H1 (cell line): ENCODE data around the gene FRMPD4. TPM values are rescaled to one million over a fixed set of nuclear protein-coding genes. Genes with fewer than 3 reads are reported as not detected.

ENCODE experiments used
- CTCF ChIA-PET: fragments of 300-600 bp; sonication (Branson Sonifier 250); formaldehyde crosslinking; loops from one replicate; lab custom pipeline; 2021; ENCODE audit not compliant: partially characterized antibody; lab: Charles Lee
- POLR2A ChIA-PET: fragments of 300-600 bp; sonication (Branson Sonifier 250); formaldehyde crosslinking; loops from one replicate; lab custom pipeline; 2021; ENCODE audit warnings: inconsistent platforms; ENCODE audit not compliant: partially characterized antibody; lab: Charles Lee
- DNase-seq, 2 experiments: peaks; one replicate each; pipeline versions ENCODE4 v3.0.0 to v3.0.0-alpha.2; 2010 to 2022; ENCODE audit warnings: low spot score in 2 of 2, low read depth in 1 of 2, mixed read lengths in 1 of 2
- FAIRE-seq: peaks from 2 replicates; lab custom pipeline; 2011; peaks lifted over from hg19 to GRCh38; lab: Jason Lieb, UNC
- H2AFZ ChIP-seq: 2 replicates; pipeline ENCODE4 v1.8.1; 2012; ENCODE audit warnings: low read length, inconsistent platforms
- H2AK5ac ChIP-seq: 2 replicates; pipeline ENCODE4 v1.6.1; 2013; ENCODE audit warnings: low read depth, low read length
- H2BK120ac ChIP-seq: replicated peaks from 2 replicates; pipeline ENCODE3; 2013; ENCODE audit warnings: low read depth, low read length, inconsistent platforms
- H2BK12ac ChIP-seq: 2 replicates; pipeline ENCODE4 v1.6.1; 2013; ENCODE audit warnings: low read depth, low read length
- H2BK15ac ChIP-seq: 2 replicates; pipeline ENCODE4 v1.6.1; 2013; ENCODE audit warnings: low read length
- H2BK20ac ChIP-seq: 2 replicates; pipeline ENCODE4 v1.6.1; 2013; ENCODE audit warnings: low read length
- H2BK5ac ChIP-seq: 2 replicates; pipeline ENCODE4 v1.6.1; 2013; ENCODE audit warnings: low read depth, low read length
- H3K14ac ChIP-seq: 2 replicates; pipeline ENCODE4 v1.6.1; 2013; ENCODE audit warnings: inconsistent platforms; ENCODE audit not compliant: insufficient read length
- H3K18ac ChIP-seq: 2 replicates; pipeline ENCODE4 v1.6.1; 2013; ENCODE audit warnings: low read length; ENCODE audit errors: extremely low read depth
- H3K23ac ChIP-seq: 2 replicates; pipeline ENCODE4 v1.6.1; 2013; ENCODE audit warnings: inconsistent platforms; ENCODE audit not compliant: insufficient read length
- H3K23me2 ChIP-seq: 2 replicates; pipeline ENCODE4 v1.6.1; 2013; ENCODE audit warnings: low read depth, low read length
- H3K27ac ChIP-seq: 2 replicates; pipeline ENCODE4 v1.6.1; 2011; ENCODE audit warnings: low read depth, low read length, inconsistent platforms
- H3K27me3 ChIP-seq, 4 experiments: replicated peaks in 1 of 4; 1 replicate in 1 of 4; 2 replicates in 3 of 4; pipeline versions ENCODE4 v1.6.1 to v1.8.1; 2011 to 2013; ENCODE audit warnings: low read length in 3 of 4, mild to moderate bottlenecking in 3 of 4, inconsistent platforms in 2 of 4, mixed read lengths in 2 of 4, moderate library complexity in 1 of 4; ENCODE audit not compliant: control insufficient read depth in 3 of 4, insufficient read depth in 3 of 4; ENCODE audit errors: extremely low read depth in 1 of 4
- H3K36me3 ChIP-seq, 4 experiments: 2 replicates each; pipeline versions ENCODE4 v1.6.1 to v1.8.1; 2011 to 2013; ENCODE audit warnings: mild to moderate bottlenecking in 4 of 4, low read length in 3 of 4, moderate library complexity in 2 of 4, control low read depth in 1 of 4, inconsistent platforms in 1 of 4; ENCODE audit not compliant: insufficient read depth in 4 of 4, control insufficient read depth in 2 of 4
- H3K4ac ChIP-seq: replicated peaks from 2 replicates; pipeline ENCODE3; 2013; ENCODE audit warnings: low read length, low read depth, mixed read lengths, inconsistent platforms; ENCODE audit not compliant: insufficient read length
- H3K4me1 ChIP-seq, 4 experiments: replicated peaks in 1 of 4; 1 replicate in 1 of 4; 2 replicates in 3 of 4; pipeline versions ENCODE4 v1.6.1 to v1.8.1; 2011 to 2013; ENCODE audit warnings: low read length in 3 of 4, inconsistent platforms in 2 of 4, mixed read lengths in 1 of 4; ENCODE audit not compliant: insufficient read depth in 4 of 4, control insufficient read depth in 3 of 4
- H3K4me2 ChIP-seq, 2 experiments: 2 replicates each; pipeline versions ENCODE4 v1.6.1 to v1.8.1; 2011 to 2013; ENCODE audit warnings: low read depth in 2 of 2, low read length in 2 of 2, control low read depth in 1 of 2, inconsistent platforms in 1 of 2, mild to moderate bottlenecking in 1 of 2; ENCODE audit not compliant: insufficient read depth in 1 of 2
- H3K4me3 ChIP-seq, 4 experiments: fragments of 200-600, 300-600 bp in 1 of 4; sonication (generic), shearing (Covaris generic), sonication (Bioruptor Twin) in 1 of 4; 2 replicates each; pipeline versions ENCODE4 v1.5.1 to v1.8.1; 2011 to 2016; ENCODE audit warnings: low read length in 4 of 4, low read depth in 3 of 4, control low read depth in 2 of 4, inconsistent platforms in 2 of 4, mild to moderate bottlenecking in 2 of 4, mixed read lengths in 1 of 4, moderate library complexity in 1 of 4; ENCODE audit not compliant: insufficient read depth in 2 of 4; ENCODE audit errors: extremely low read depth in 1 of 4
- H3K56ac ChIP-seq: replicated peaks from 2 replicates; pipeline ENCODE3; 2013; ENCODE audit warnings: low read depth, mild to moderate bottlenecking, mixed read lengths, low read length, inconsistent platforms; ENCODE audit not compliant: insufficient read length
- H3K79me1 ChIP-seq: 2 replicates; pipeline ENCODE4 v1.6.1; 2013; ENCODE audit warnings: low read depth, low read length, control low read depth
- H3K79me2 ChIP-seq, 2 experiments: 2 replicates each; pipeline versions ENCODE4 v1.6.1 to v1.8.1; 2012 to 2013; ENCODE audit warnings: low read length in 2 of 2, mild to moderate bottlenecking in 2 of 2, inconsistent platforms in 1 of 2; ENCODE audit not compliant: insufficient read depth in 2 of 2, control insufficient read depth in 1 of 2
- H3K9ac ChIP-seq, 4 experiments: replicated peaks in 1 of 4; 1 replicate in 1 of 4; 2 replicates in 3 of 4; pipeline versions ENCODE4 v1.6.1 to v1.8.1; 2011 to 2013; ENCODE audit warnings: low read depth in 3 of 4, low read length in 3 of 4, control low read depth in 2 of 4, mild to moderate bottlenecking in 2 of 4, moderate library complexity in 2 of 4, inconsistent platforms in 1 of 4; ENCODE audit errors: extremely low read depth in 1 of 4
- H3K9me3 ChIP-seq, 2 experiments: 2 replicates each; pipeline versions ENCODE4 v1.6.1 to v1.8.1; 2012 to 2013; ENCODE audit warnings: mild to moderate bottlenecking in 2 of 2, moderate library complexity in 2 of 2, control low read depth in 1 of 2, inconsistent platforms in 1 of 2, low read depth in 1 of 2, low read length in 1 of 2, mixed read lengths in 1 of 2; ENCODE audit not compliant: insufficient read depth in 2 of 2
- H4K20me1 ChIP-seq, 2 experiments: replicated peaks in 1 of 2; 2 replicates each; pipeline versions ENCODE3 to v1.8.1; 2011 to 2013; ENCODE audit warnings: inconsistent platforms in 2 of 2, low read length in 2 of 2, mild to moderate bottlenecking in 1 of 2; ENCODE audit not compliant: insufficient read depth in 2 of 2, control insufficient read depth in 1 of 2
- H4K5ac ChIP-seq: 2 replicates; pipeline ENCODE4 v1.6.1; 2013; ENCODE audit warnings: low read length, low read depth, mixed read lengths, inconsistent platforms; ENCODE audit not compliant: insufficient read length
- H4K8ac ChIP-seq: 2 replicates; pipeline ENCODE4 v1.8.0; 2013; ENCODE audit warnings: mild to moderate bottlenecking, moderate library complexity, low read length, inconsistent platforms; ENCODE audit not compliant: insufficient read depth; ENCODE audit errors: extremely low read depth
- H4K91ac ChIP-seq: replicated peaks from 2 replicates; pipeline ENCODE3; 2013; ENCODE audit warnings: low read length, mixed read lengths, inconsistent platforms; ENCODE audit not compliant: insufficient read length
- KDM1A ChIP-seq: fragments of 200-600, 300-600 bp; sonication (generic); IDR thresholded peaks from 2 replicates; pipeline ENCODE4 v1.7.1; 2016; ENCODE audit warnings: mild to moderate bottlenecking, low read length, borderline replicate concordance
- POLR2AphosphoS5 ChIP-seq: IDR thresholded peaks from 2 replicates; pipeline ENCODE4 v1.6.1; 2011; ENCODE audit warnings: low read depth, low read length
- RAD21 ChIP-seq, 2 experiments: IDR thresholded peaks in 1 of 2; conservative IDR thresholded peaks in 1 of 2; 2 replicates each; pipeline ENCODE4 v1.6.1; 2011; ENCODE audit warnings: low read depth in 2 of 2, low read length in 2 of 2, improper control_type of control experiment in 1 of 2, inconsistent platforms in 1 of 2, mild to moderate bottlenecking in 1 of 2, moderate library complexity in 1 of 2
- SP4 ChIP-seq: IDR thresholded peaks from 2 replicates; pipeline ENCODE4 v1.6.1; 2012; ENCODE audit warnings: low read length, inconsistent platforms
- YY1 ChIP-seq: IDR thresholded peaks from 2 replicates; pipeline ENCODE4 v1.6.1; 2011; ENCODE audit warnings: low read depth, mild to moderate bottlenecking, low read length
- WGBS, 2 experiments: shearing (Covaris generic) in 1 of 2; methylation state at CpG; one replicate each; pipeline versions ENCODE4 v1.1.6 to v1.1.7; 2013 to 2015; ENCODE audit warnings: low lambda C conversion rate in 2 of 2, mixed read lengths in 2 of 2, inconsistent platforms in 1 of 2, low coverage in 1 of 2, missing lambda C conversion rate in 1 of 2; ENCODE audit not compliant: insufficient replicate concordance in 2 of 2, insufficient coverage in 1 of 2, insufficient read length in 1 of 2; ENCODE audit errors: extremely low coverage in 1 of 2, missing lambda C conversion rate in 1 of 2; 5-methylcytosine and 5-hydroxymethylcytosine counted together
- polyA plus RNA-seq, 7 experiments: library from polyadenylated mRNA; depleted of rRNA in 3 of 7; stranded (reverse) in 5 of 7; unstranded in 2 of 7; fragments of >200 nt in 5 of 7; fragments of 200-250 nt in 2 of 7; gene quantifications; 1 replicate in 5 of 7; 2 replicates in 1 of 7; 4 replicates in 1 of 7; pipeline versions ENCODE4 v1.2.1 to v1.2.3, GENCODE V29; 2011 to 2013; ENCODE audit warnings: missing spikeins in 2 of 7, mixed read lengths in 2 of 7
- total RNA-seq: library from RNA; stranded (reverse); fragmentation: NEBNext Ultra II Directional; extraction: Animal tissue kit (Norgen Biotek cat#: 25700); gene quantifications from 2 replicates; pipeline ENCODE4 v1.2.1, GENCODE V29; 2021
- TF ChIP-seq, protein P1 (sequence below), 3 experiments: IDR thresholded peaks; 1 replicate in 2 of 3; 2 replicates in 1 of 3; pipeline versions ENCODE4 v1.5.1 to v1.6.1; 2011; ENCODE audit warnings: low read length in 3 of 3, mild to moderate bottlenecking in 3 of 3, inconsistent platforms in 2 of 3, low read depth in 1 of 3, moderate library complexity in 1 of 3; ENCODE audit not compliant: insufficient read depth in 1 of 3; ENCODE audit errors: control extremely low read depth in 1 of 3

FRMPD4 gene
- total and polyA plus RNA-seq, 2 of the 8 experiments (the other 6 are each of a cell fraction or from before 2014, with no cell fraction given) = 0.02 to 0.37 TPM

DNA sequence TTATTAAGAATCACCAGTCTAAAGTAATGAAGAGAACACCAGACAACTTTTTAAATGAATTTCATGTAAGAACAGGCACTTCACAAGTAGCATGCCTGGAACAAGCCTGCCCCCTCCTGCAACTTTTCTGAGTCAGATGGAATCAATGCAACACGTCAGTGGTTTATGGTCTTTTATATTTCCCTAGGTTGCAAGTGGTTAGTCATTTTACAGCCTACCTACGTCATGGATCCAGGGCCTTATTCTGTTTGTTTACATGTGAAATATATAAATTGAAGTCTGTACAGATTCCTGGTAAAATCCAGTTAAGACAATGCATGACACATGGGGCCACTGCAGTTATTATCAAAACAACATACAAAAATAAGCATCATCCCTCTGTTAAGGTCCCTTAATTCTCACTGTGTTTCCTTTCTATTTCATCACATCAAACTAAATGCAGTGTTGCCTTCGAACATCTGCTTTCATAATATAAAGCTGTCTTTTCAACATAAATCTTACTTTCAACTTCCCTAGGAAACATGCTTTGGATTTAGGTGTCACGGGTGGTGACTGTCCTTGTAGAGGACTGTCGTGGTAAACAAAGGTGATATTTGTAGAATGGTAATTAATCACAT is 309.3 kb downstream of the FRMPD4 start:
- H3K79me2 ChIP-seq = no peaks in the 10 kb centered on the region
- no peak for DNase-seq
- no peak overlapping the region for H4K8ac ChIP-seq
- H4K20me1 ChIP-seq = no peaks in the 10 kb centered on the region
- H2AK5ac ChIP-seq = no peak overlapping the region
- no peak overlapping the region for H3K18ac ChIP-seq
- TF ChIP-seq RAD21 (IDR thresholded peaks at IDR 0.05 in 1 of 2, conservative IDR thresholded peaks at IDR 0.05 in 1 of 2; ENCODE audit: low read depth in 2 of 2, low read length in 2 of 2) = peak in 1 of 2 experiments; percentile 25; a peak in 1 of 4 replicates
- TF ChIP-seq SP4 = no peak
- TF ChIP-seq KDM1A = no peak
- no peak for TF ChIP-seq YY1
- TF ChIP-seq, protein P1, sequence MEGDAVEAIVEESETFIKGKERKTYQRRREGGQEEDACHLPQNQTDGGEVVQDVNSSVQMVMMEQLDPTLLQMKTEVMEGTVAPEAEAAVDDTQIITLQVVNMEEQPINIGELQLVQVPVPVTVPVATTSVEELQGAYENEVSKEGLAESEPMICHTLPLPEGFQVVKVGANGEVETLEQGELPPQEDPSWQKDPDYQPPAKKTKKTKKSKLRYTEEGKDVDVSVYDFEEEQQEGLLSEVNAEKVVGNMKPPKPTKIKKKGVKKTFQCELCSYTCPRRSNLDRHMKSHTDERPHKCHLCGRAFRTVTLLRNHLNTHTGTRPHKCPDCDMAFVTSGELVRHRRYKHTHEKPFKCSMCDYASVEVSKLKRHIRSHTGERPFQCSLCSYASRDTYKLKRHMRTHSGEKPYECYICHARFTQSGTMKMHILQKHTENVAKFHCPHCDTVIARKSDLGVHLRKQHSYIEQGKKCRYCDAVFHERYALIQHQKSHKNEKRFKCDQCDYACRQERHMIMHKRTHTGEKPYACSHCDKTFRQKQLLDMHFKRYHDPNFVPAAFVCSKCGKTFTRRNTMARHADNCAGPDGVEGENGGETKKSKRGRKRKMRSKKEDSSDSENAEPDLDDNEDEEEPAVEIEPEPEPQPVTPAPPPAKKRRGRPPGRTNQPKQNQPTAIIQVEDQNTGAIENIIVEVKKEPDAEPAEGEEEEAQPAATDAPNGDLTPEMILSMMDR (IDR thresholded peaks at IDR 0.05; ENCODE audit: control extremely low read depth in 1 of 3, insufficient read depth in 1 of 3, low read depth in 1 of 3, low read length in 3 of 3) = no peak
- no peak for TF ChIP-seq POLR2AphosphoS5
- H3K14ac ChIP-seq = no peak overlapping the region
- no peaks in the 10 kb centered on the region for H3K79me1 ChIP-seq
- H3K4ac ChIP-seq = no peak overlapping the region
- H2BK15ac ChIP-seq = no peak overlapping the region
- no peaks in the 10 kb centered on the region for H3K9me3 ChIP-seq
- no peak for FAIRE-seq
- ChIA-PET CTCF (no interaction called here), POLR2A (no interaction called here)
- no peak overlapping the region for H2BK12ac ChIP-seq
- no peak overlapping the region for H2BK5ac ChIP-seq
- H3K27me3 ChIP-seq = no peaks in the 10 kb centered on the region
- H4K91ac ChIP-seq = no peak overlapping the region
- H4K5ac ChIP-seq = no peak overlapping the region
- H3K4me1 ChIP-seq = no peaks in the 10 kb centered on the region
- H3K36me3 ChIP-seq = no peaks in the 10 kb centered on the region
- WGBS, 2 experiments = 88% methylated on average over 5 of the region's 5 CpGs; no CpG with 5 or more reads in 1 of the 2 experiments
- no peaks in the 10 kb centered on the region; the same call in 1 of the 2 replicates for H3K23me2 ChIP-seq
- H3K56ac ChIP-seq = no peak overlapping the region
- no peak overlapping the region for H3K4me2 ChIP-seq
- H2AFZ ChIP-seq = no peak overlapping the region
- no peak overlapping the region for H2BK20ac ChIP-seq
- no peak overlapping the region for H3K9ac ChIP-seq
- no peak overlapping the region for H3K23ac ChIP-seq
- no peak overlapping the region for H2BK120ac ChIP-seq
- no peak overlapping the region for H3K4me3 ChIP-seq
- no peak overlapping the region for H3K27ac ChIP-seq
